ENCODE measurements around the gene ASTN2. TPM values are rescaled to one million over a fixed set of nuclear protein-coding genes. Genes with fewer than 3 reads are reported as not detected.

Gene ASTN2
- total RNA-seq, 1 donor from 2014 or later, result 9.7 TPM

GRCh38 chr9:117008876-117009275, 406.0 kb downstream of the ASTN2 start:
- DNase-seq, result no peak

- DNase-seq, result no peak
These were observed 406.4 kb downstream of the ASTN2 start for GRCh38 chr9:117008461-117008860.

- DNase-seq, result no peak
These were observed 412.2 kb downstream of the ASTN2 start for GRCh38 chr9:117002686-117003085.

- DNase-seq, result no peak
These were observed 414.0 kb downstream of the ASTN2 start for GRCh38 chr9:117000834-117001233.

GRCh38 chr9:117000196-117000723, 414.6 kb downstream of the ASTN2 start:
- DNase-seq, result no peak

GRCh38 chr9:116998305-116998704, 416.6 kb downstream of the ASTN2 start:
- DNase-seq, result no peak

- DNase-seq, result no peak
These were observed 422.0 kb downstream of the ASTN2 start for GRCh38 chr9:116992865-116993264.

- no peak for DNase-seq
These were observed 423.8 kb downstream of the ASTN2 start for GRCh38 chr9:116991051-116991450.

GRCh38 chr9:116990592-116990991, 424.3 kb downstream of the ASTN2 start:
- no peak for DNase-seq

GRCh38 chr9:116987721-116988485, 427.0 kb downstream of the ASTN2 start:
- no peak for DNase-seq

- DNase-seq, result no peak
These were observed 428.8 kb downstream of the ASTN2 start for GRCh38 chr9:116986015-116986414.

- no peak for DNase-seq
These were observed 429.3 kb downstream of the ASTN2 start for GRCh38 chr9:116985596-116985995.

GRCh38 chr9:116984111-116984510, 430.7 kb downstream of the ASTN2 start:
- DNase-seq, result no peak

GRCh38 chr9:116980582-116981120, 434.2 kb downstream of the ASTN2 start:
- DNase-seq, result no peak

GRCh38 chr9:116979456-116979855, 435.4 kb downstream of the ASTN2 start:
- DNase-seq, result no peak

- no peak for DNase-seq
These were observed 436.7 kb downstream of the ASTN2 start for GRCh38 chr9:116978155-116978554.

GRCh38 chr9:116975126-116975525, 439.7 kb downstream of the ASTN2 start:
- DNase-seq, result no peak

- DNase-seq, result no peak
These were observed 448.7 kb downstream of the ASTN2 start for GRCh38 chr9:116966199-116966598.

GRCh38 chr9:116964258-116964657, 450.6 kb downstream of the ASTN2 start:
- no peak for DNase-seq

- no peak for DNase-seq
These were observed 455.0 kb downstream of the ASTN2 start for GRCh38 chr9:116959809-116960208.

GRCh38 chr9:116958881-116959280, 456.0 kb downstream of the ASTN2 start:
- DNase-seq, result no peak

- DNase-seq, result no peak
These were observed 460.1 kb downstream of the ASTN2 start for GRCh38 chr9:116954731-116955130.

GRCh38 chr9:116953271-116953670, 461.6 kb downstream of the ASTN2 start:
- no peak for DNase-seq

GRCh38 chr9:116952436-116952810, 462.4 kb downstream of the ASTN2 start:
- no peak for DNase-seq
